ENCODE data around the gene SF1. TPM values are rescaled to one million over a fixed set of nuclear protein-coding genes. Genes with fewer than 3 reads are reported as not detected.

SF1 gene
- total and polyA plus RNA-seq, 10 donors, result 54.2 to 585 (median 443) TPM

- Histone ChIP-seq H3K36me3 (peaks cover 0 to 47% (median 0%) of the 10 kb centered on the region in 6 donors), H3K27me3 (replicated peaks in 1 of 7) (no peaks in the 10 kb centered on the region), H3K4me3 (no peak overlapping the region), H3K27ac (no peak overlapping the region), H3K4me1 (peaks cover 0 to 48% (median 6%) of the 10 kb centered on the region in 6 donors), H3K9me3 (no peaks in the 10 kb centered on the region)
- DNase-seq, result no peak
- no peak for TF ChIP-seq CTCF (IDR thresholded peaks at IDR 0.05 in 8 of 11, conservative IDR thresholded peaks at IDR 0.05 in 3 of 11)
- no peak for TF ChIP-seq POLR2AphosphoS5 (IDR thresholded peaks at IDR 0.05)
- TF ChIP-seq POLR2A (IDR thresholded peaks at IDR 0.05), result no peak
- WGBS, 5 donors, result 88 to 95% (median 92%) methylated on average over 7 of the region's 7 CpGs
- intact Hi-C loops (cut with DNase I; ENCODE audit: low total_unique reads), result no loop called here
Observed at GRCh38 chr11:64753019-64753379, 25.3 kb downstream of the SF1 start.

- WGBS, 5 donors, result 73 to 82% (median 76%) methylated on average over 12 to 14 of the region's 14 CpGs
- intact Hi-C loops (cut with DNase I; ENCODE audit: low total_unique reads), result no loop called here
- DNase-seq, result peak; percentile 42
- no peak overlapping the region for H3K4me3 ChIP-seq
- TF ChIP-seq CTCF (IDR thresholded peaks at IDR 0.05 in 8 of 11, conservative IDR thresholded peaks at IDR 0.05 in 3 of 11), result peak in 1 of 11 experiments; percentile 3
- TF ChIP-seq POLR2AphosphoS5 (IDR thresholded peaks at IDR 0.05), result peak in 2 of 3 donors; percentile 38 to 44
- TF ChIP-seq POLR2A (IDR thresholded peaks at IDR 0.05), result no peak
- no peaks in the 10 kb centered on the region for H3K27me3 ChIP-seq (replicated peaks in 1 of 7)
- no peak overlapping the region for H3K27ac ChIP-seq
- peaks cover 0 to 47% (median 0%) of the 10 kb centered on the region in 6 donors for H3K36me3 ChIP-seq
- no peaks in the 10 kb centered on the region for H3K9me3 ChIP-seq
- H3K4me1 ChIP-seq, result peaks cover 0 to 53% (median 6%) of the 10 kb centered on the region in 6 donors
Observed at GRCh38 chr11:64752175-64752970, 26.0 kb downstream of the SF1 start.

- Histone ChIP-seq H3K4me3 (no peak overlapping the region), H3K36me3 (peaks cover 0 to 47% (median 0%) of the 10 kb centered on the region in 6 donors), H3K9me3 (no peaks in the 10 kb centered on the region), H3K27me3 (replicated peaks in 1 of 7) (no peaks in the 10 kb centered on the region), H3K4me1 (peaks cover 0 to 61% (median 9%) of the 10 kb centered on the region in 6 donors), H3K27ac (no peak overlapping the region)
- intact Hi-C loops (cut with DNase I; ENCODE audit: low total_unique reads), result no loop called here
- no peak for TF ChIP-seq POLR2A (IDR thresholded peaks at IDR 0.05)
- no peak for TF ChIP-seq CTCF (IDR thresholded peaks at IDR 0.05 in 8 of 11, conservative IDR thresholded peaks at IDR 0.05 in 3 of 11)
- no peak for TF ChIP-seq POLR2AphosphoS5 (IDR thresholded peaks at IDR 0.05)
- 95 to 97% (median 96%) methylated on average over 9 of the region's 9 CpGs for WGBS, 5 donors
- DNase-seq, result no peak
Observed at GRCh38 chr11:64751580-64751979, 26.8 kb downstream of the SF1 start.

GRCh38 chr11:64751136-64751535 lies 27.2 kb downstream of the SF1 start:
- intact Hi-C loops (cut with DNase I; ENCODE audit: low total_unique reads), result no loop called here
- 89 to 98% (median 93%) methylated on average over 5 to 9 of the region's 9 CpGs for WGBS, 5 donors

More at GRCh38 chr11:64751136-64751535, 27.2 kb downstream of the SF1 start:
- peak overlapping the region in 1 of 8 donors; percentile 18 for H3K27ac ChIP-seq
- peaks cover 2 to 66% (median 13%) of the 10 kb centered on the region in 6 donors for H3K4me1 ChIP-seq
- no peaks in the 10 kb centered on the region for H3K9me3 ChIP-seq
- TF ChIP-seq POLR2A (IDR thresholded peaks at IDR 0.05), result no peak
- TF ChIP-seq POLR2AphosphoS5 (IDR thresholded peaks at IDR 0.05), result no peak
- TF ChIP-seq CTCF (IDR thresholded peaks at IDR 0.05 in 8 of 11, conservative IDR thresholded peaks at IDR 0.05 in 3 of 11), result no peak
- peaks cover 0 to 47% (median 0%) of the 10 kb centered on the region in 6 donors for H3K36me3 ChIP-seq
- no peak overlapping the region for H3K4me3 ChIP-seq
- peak; percentile 63 for DNase-seq
- no peaks in the 10 kb centered on the region for H3K27me3 ChIP-seq (replicated peaks in 1 of 7)
